ENCODE data around the gene IMPA2.
"Not testable (repeated sequence)": the region's sequence is repeated elsewhere in the genome, so short reads cannot be mapped to it uniquely, and the experiment has no call there.

The IMPA2 gene

DNA sequence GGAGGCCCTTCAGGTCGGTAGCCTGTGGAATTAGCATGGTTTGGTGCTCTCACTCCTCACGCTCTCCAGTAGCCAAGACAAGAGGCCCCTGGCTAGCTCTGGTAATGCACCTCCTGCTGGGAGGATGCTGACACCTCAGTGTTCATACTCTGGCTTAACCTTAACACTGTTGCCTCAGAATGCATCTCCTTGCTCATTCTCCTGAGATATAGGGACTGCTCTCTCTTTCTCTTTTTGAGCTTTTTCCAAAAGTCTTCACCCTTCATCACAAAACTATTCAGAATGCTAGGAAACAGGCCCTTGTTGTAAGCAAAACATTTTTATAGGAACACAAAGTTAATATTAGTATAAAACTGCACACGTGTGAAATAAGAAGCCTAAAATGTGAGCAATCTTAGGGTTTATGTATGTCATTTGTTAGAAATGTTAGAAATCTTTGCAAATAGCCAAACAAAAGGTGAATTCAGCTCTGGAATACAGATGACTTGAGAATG lies 17.3 kb upstream of the IMPA2 start:
- no peak for DNase-seq

DNA sequence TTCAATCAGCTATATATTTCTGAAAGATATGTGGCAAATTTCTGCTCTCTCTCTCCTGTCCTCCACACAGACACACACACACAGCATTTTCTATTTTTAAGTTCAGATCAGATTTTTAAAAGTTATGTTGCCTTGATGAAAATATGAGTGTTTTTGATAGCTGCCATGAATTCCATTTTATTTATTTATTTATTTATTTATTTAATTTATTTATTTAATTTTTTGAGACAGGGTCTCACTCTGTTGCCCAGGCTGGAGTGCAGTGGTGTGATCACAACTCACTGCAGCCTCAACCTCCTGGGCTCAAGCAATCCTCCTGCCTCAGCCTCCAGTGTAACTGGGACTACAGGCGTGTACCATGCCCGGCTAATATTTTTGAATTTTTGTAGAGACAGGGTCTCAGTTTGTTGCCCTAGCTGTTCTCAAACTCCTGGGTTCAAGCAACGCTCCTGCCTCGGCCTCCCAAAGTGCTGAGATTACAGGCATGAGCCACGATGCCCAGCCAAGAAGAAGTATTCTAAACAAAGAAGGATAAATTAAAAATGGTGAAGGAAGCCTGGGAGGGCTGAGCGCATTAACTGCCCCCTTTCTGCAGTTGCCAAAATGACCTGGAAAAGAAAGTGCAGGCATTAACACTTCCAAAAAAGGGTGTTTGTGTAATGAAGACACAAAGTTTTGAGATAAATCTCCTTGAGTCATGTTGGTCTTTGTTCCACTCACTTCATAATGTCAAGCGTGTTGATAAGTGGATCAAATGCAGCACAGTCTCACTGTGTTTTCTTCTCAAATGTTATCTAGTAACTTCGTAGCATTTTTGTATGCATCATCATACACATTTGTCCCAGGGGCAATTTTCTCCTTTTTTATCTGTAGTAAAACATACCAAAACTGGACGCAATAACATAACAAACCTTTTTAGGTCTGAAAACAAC lies 11.1 kb upstream of the IMPA2 start:
- no peak for DNase-seq

DNA sequence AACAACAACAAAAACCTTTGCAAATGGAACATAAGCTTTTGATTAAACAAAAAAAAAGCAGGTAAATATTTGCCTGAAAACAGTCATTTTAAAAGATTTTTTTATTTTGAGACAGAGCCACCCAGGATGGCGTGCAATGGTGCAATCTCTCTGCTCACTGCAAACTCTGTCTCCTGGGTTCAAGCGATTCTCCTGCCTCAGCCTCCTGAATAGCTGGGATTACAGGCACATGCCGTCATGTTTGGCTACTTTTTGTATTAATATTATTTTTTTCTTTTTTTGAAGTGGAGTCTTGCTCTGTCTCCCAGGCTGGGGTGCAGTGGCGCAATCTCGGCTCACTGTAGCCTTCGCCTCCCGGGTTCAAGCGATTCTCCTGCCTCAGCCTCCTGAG lies 10.5 kb upstream of the IMPA2 start:
- DNase-seq: not testable (repeated sequence)

DNA sequence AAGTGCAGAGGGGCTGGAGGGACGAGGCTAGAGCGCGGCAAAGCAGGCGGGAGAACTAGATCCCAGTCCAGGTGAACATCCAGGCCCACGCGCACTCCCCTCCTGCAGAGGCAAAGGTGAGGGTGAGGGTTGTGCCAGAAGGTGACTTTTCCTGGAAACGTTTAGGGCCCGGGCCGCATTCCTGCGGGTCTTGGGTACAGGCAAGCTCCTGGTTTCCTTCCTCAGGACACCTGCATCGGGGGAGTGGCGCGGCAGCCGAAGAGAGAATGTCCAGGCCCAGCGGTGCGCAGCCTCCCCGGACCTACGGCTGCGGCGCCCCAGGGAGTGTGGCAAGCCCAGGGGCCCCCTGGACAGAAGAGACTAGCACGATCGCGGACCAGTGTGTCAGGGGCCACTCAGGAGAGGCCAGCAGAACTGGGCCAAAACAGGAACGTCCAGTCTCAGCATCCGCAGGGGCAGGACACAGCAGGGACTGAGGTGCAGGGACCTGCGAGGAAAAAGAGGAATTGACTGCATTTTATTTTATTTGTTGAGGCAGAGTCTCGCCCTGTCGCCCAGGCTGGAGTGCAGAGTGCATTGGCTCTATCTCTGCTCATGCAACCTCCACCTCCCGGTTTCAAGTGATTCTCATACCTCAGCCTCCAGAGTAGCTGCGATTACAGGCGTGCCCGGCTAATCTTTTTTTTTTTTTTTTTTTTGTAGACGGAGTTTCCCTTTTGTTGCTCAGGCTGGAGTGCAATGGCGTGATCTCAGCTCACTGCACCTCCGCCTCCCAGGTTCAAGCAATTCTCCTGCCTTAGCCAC lies 8.7 kb upstream of the IMPA2 start:
- DNase-seq: no peak

DNA sequence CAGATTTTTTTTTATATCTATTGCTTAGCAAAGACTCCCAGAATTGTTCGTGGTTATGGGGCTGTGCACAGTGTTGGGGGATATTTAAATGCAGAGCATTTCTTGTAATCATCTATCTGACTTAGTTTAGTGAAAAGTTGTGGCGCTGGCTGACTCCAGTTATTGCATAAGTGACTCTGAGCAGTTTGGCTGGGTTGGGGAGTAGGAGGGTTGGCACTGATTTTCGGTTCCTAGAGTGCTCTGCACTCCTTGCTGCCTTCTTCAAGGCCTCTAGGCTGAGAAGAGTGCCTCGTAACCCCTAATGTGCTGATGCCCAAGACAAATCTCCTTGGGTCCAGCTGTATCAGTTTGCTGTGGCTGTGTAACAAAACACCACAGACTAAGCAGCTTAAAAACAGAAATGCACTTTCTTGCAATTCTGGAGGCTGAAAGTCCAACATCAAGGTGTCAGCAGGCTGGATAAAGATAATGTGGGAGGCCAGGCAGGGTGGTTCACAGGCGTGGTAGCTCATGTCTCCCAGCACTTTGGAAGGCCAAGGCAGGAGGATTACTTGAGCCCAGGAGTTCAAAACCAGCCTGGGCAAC lies 6.5 kb upstream of the IMPA2 start:
- DNase-seq: no peak

DNA sequence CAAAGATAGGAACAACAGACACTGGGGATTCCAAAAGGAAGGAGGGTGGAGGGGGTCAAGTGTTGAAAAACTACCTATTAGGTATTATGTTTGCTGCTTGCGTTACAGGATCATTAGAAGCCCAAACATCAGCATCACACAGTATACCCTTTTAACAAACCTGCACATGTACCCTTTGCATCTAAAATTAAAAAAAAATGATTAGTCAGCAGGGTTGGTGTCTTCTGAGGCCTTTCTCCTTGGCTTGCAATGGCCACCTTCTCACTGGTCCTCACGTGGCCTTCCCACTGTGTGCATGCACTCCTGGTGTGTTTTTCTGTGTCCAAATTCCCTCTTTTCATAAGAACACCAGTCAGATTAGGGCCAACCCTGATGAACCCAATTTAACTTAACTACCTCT lies 5.6 kb upstream of the IMPA2 start:
- no peak for DNase-seq

DNA sequence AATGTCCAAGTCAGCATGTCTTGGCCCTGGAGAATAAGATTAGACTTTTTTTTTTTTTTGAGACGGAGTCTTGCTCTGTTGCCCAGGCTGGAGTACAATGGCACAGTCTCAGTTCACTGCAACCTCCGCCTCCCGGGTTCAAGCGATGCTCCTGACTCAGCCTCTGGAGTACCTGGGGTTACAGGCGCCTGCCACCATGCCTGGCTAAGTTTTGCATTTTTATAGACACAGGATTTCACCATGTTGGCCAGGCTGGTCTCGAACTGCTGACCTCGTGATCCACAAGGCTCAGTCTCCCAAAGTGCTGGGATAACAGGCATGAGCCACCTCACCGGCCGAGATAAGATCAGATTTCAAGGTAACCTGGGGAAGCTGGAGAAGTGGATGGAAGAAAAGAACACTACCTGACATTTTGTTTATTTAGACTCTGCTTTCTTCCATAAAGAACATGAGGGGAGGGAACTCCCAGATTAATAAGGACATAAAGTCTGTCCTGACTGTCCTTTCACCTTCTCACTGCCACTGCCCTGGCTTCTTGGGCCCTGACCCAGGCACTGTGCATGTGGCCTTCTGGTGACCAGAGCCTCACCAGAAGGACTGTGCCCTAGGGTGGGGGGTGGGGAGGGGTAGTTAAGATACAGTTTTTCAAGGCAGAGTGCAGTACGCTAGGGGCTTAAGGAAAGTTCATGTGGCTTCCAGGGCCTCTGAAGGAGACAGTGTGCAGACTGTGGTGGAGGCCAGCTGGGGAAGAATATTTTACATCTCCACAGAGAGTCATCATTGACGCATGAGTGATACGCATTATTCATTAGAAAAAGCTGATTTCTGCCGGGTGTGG lies 4.8 kb upstream of the IMPA2 start:
- DNase-seq: no peak

DNA sequence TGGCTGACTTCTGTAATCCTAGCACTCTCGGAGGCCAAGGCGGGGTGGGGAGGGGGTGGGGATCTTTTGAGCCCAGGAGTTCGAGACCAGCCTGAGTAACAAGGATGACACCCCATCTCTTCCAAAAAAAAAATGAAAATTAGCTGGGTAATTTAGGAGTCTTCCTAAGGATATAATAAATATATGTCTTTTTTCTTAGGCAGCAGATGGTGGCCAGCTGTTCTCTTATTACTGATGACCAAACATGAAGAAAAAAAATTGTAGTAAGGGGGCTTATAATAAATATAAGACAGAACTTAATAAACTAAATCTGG lies 4.2 kb upstream of the IMPA2 start:
- no peak for DNase-seq

DNA sequence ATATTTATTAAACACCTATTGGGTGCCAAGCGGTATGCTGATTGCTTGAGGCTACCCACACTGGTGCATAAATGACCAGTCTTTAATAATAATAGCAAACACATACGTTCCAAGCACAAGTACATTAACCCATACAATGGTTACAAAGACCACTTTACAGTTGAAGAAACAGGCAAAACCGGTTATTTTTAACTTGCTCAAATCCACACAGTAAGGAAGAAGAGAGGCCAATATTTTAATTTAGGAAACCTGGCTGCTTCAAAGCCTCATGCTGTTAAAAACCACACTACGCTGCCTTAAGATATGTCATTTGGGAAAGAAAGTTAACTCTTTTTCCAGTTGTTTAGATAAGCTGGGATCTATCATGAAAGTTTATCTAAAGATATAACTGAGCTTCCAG lies 2.4 kb upstream of the IMPA2 start:
- no peak for DNase-seq

DNA sequence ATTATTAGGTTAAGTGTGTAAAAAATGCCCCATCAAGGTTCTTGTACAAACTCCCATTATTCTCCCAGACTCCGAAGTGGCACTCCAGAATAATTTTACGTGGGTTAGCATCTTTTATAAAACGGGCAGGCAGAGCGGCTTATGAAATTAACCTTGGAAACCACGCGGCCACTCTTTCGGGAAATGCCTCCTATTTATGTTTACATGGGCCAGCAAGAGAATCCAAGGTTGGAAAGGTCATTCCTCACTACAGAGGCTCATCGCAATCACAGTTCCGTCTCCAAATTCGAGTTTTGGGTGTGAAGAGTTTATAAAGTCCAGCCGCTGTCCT lies 1.2 kb upstream of the IMPA2 start:
- no peak for DNase-seq

DNA sequence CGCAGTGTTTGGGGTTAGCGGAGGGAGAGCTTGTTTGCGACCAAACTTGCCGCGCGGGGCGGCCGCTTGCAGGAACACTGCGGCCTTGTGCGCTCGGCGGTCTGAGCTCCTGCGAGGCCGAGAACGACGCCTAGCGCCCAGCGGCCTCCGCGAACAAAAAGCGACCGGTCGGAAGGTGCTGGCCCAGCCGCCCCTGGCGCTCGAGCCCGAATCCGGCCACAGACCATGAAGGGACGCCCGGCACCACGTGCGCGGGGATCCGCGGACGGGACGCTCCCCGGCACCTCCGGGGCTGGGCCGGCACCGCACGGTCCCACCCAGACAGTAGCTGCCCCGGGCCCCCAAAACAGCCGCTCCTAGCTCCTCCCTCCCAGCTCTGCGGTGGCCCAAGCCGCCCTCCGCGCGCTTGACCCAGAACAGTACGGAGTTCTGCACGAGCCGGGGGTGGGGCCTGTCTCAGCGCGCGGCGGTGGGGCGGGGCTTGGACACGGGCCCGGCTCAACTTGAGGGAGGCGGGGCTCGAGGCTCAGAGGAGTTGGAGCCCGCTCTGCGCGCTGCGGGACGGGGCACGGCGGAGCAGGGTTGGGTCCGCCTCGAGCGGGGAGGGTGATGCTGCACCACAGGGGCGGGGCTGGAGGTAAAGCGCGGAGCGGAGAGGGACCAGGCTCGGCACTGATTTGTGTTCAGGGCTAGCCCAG lies 664 bp upstream of the IMPA2 start:
- peak; percentile 86 to 89 for DNase-seq

DNA sequence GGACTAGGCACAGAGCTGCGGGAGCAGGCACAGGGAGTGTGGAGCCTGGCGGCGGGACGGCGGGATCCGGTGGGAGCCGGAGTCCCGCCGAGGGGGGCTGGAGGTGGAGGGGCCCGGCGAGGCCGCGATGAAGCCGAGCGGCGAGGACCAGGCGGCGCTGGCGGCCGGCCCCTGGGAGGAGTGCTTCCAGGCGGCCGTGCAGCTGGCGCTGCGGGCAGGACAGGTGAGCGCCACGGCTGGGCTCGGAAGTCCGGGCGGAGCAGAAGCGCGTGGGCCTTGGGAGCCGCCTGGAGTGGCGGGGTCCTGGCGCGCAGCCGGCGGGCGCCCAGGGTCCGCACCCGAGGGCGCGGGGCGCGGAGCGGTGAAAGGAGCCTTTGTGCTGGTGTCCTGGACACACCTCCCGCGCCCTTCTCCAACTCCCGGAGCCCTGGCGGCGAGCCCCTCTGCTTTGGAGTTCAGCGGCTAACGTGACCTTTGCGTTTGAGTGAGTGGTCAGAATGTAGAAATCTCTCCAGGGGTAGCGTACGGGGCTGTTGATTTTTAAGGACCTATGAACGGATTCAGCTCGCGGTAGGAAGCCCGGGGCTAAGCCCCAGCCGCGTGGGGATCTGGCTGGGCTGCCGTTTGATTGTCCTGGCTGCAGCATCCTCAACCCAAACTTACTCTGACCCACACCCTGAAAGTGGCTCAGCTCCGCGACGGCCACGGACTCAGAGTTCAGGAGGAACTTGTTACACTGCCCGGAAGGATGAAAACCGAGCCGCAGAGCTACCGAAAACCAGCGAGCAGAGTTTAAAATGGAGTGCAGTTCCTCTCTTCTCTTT lies 448 bp downstream of the IMPA2 start:
- DNase-seq: no peak

DNA sequence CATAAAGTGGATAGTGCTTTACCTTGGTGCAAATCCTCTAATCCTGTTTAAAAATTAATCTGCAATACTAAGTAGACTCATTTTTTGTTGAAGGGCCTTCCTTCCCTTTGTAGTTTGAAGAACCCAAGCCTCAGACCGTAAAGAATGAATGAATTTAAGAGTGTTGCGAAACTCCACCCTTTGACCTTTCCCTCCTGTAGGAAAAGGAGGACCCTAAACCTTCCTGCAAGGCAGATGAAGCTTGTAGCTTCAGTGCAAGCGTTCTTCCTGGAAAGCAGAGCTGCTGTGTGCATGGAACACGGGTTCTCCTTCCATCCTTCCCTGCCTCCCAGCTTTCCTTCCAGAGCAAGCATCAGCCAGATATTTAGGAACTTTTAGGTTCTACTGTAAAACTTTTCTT lies 1.7 kb downstream of the IMPA2 start:
- no peak for DNase-seq

DNA sequence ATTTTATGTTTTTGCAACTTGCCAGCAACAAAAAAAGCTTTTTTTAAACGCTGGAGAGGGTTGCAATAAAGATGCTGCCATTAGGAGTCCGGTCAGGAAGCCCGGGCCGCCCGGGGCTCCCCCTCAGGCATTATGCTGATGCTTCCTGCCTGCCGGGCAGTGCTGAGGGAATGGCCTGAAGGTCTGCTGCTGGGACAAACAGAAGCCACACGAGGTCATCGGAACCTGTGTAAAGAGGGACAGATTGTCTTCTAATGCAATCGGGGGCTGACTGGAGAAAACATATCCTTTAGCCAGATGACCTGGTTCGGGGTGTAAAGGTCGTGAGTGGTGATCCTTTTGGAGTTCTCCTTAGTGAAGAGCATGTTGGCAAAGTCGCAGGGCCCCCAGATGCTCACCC lies 2.3 kb downstream of the IMPA2 start:
- no peak for DNase-seq

DNA sequence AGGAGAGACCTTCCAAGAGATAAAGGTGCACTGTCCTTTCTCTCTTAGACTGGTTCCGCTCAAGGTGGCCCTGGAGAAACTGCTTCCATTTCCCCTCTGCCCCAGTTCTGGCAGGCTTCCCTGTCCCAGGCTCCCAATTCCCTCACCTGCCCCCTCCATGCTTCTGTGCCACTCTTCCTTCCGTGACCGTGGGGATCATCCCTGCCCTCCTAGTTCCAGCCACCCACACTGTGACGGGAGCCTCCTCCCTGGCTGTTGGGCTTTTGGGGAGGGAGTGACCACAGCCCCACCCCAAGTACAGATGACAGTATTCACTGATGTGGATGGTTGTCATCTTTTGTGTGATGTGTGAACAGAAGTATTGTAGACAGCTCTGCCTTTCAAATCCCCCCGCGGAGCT lies 2.8 kb downstream of the IMPA2 start:
- no peak for DNase-seq

DNA sequence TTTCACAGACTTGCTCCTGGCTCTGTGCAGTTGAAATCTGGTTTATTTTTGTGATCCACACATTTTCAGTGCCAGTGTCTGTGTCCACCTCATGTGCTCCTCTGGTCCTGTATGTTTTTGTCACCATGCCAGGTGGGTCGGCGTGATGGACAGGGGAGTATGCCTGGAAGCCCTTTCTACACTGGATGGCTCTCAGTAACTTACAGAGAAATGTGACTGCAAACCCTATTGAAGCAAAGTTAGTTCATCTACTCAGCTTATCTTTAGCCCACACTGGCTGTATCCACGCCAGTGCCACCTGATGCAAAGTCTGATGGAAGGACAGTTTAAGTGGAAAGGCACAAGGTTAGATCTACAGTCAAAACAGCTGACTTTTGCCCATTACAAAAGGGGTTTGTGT lies 4.3 kb downstream of the IMPA2 start:
- DNase-seq: no peak

DNA sequence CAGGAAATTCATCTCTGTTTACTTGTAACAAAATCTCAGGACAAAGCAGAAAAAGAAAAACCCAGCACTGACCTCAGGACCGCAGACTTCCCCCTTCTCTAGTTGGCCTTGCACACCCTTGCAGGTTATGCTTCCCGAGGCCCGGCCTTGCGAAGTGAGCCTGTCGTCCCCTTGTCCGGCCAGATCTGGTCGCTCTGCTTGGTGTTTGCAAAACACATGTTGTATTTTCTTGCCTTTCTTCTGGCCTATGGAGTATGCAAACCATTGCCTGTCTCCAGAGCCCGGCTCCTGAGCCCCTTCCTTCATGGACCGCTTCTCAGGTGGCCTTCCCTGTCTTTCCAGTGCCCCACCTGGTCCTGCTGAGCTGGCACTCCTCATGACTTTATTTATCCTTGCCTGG lies 4.8 kb downstream of the IMPA2 start:
- DNase-seq: no peak

DNA sequence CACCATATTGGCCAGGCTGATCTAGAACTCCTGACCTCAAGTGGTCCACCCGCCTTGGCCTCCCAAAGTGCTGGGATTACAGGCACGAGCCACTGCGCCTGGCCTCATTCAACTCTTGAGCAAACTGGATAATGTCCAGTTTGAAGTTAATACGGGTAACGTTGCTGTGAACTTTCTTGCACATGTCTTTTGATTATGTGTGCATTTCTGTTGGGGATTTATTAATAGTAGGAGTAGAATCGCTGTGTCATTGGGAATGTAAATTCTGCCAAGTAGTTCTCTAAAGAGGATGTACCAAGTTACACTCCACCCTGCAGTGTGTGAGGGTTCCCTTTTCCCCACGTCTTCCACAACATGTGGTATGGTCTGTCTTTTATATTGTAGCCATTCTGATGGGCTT lies 6.2 kb downstream of the IMPA2 start:
- no peak for DNase-seq

DNA sequence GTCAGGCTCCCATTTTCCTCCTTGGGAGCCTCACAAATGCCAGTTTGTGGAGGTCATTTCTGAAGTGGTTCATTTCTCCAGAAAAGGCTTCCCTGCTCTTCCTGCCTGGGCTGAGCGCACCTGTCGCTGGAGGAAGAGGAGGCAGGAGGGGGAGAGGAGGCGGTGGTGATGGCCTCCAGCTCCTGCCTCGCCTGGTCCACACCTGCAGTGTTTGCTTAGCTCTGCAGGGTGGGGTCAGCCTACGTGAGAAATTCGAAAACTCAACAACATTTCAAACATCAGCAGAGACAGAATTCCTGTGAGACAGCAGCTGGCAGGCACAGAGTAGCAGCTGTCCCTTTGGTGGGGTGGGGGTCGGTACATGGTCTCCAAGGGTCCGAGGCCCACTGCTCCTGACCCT lies 7.9 kb downstream of the IMPA2 start:
- no peak for DNase-seq

DNA sequence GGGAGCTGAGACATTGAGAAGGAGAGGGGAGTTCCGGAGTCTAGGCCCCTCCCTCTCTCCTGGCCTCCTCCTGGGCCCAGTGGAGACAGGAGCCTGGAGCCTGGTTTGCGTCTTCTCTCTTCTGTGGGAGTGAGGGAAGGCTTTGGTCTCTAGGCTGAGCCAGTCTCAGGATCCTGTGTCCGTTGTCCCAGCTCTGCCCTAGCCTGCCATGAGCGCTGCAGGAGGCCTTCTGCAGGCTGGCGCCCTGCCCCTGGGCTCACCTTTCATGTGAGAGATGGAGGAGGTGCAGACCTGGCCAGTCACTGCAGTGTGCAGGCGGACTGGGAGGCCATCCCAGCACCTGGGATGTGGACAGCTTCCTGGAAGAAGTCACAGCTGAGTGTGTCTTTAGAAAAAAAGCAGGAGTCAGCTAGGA lies 8.7 kb downstream of the IMPA2 start:
- DNase-seq: no peak

DNA sequence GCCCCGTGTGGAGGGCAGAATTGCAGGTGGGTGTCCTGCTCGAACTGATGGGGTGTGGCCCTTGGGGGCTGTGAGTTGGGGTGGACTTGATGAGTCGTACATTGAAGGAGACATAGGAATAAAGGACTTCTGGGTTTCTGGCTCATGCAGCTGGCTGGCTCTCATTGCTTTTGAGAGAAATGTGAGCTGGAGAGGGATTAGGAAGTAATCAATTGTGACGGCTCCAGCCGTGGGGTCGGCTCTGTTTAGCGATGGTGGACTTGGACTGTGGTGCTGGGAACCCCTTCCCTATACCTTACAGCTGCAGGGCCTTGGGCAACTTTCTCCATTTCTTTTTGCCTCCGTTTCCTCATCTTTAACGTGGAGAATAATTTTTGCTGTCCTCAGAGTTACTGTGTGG lies 9.2 kb downstream of the IMPA2 start:
- DNase-seq: no peak

Data from NCI-H1930 (cell line).